GM19467 (cell line): Measurements from ENCODE around the gene SMCP.

ENCODE experiments used
- ATAC-seq: cut with Tn5 transposase; IDR thresholded peaks from one replicate; pipeline ENCODE4 v1.9.1; 2021; ENCODE audit warnings: mild to moderate bottlenecking, moderate library complexity; ENCODE audit not compliant: unreplicated experiment

The SMCP gene

DNA sequence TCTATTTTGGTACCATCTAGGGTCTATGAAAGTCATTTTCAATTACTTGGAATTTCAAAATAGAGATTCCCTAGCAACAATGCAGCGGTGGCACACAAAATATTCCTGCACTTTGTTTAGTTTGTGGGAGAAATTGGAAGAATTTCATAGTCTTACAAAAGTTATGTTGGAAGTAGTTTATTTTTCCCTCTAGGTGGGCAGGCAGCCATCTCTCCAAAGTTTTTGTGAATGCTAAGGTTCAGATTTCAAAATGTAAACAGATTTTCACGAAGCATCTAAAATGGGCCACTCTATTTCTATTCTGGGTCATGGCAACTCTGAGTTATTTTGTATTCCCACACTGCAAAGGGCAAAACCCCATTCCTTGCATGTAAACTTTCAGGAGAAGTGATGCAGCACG, 8.0 kb downstream of the SMCP start:
- ATAC-seq: no peak

DNA sequence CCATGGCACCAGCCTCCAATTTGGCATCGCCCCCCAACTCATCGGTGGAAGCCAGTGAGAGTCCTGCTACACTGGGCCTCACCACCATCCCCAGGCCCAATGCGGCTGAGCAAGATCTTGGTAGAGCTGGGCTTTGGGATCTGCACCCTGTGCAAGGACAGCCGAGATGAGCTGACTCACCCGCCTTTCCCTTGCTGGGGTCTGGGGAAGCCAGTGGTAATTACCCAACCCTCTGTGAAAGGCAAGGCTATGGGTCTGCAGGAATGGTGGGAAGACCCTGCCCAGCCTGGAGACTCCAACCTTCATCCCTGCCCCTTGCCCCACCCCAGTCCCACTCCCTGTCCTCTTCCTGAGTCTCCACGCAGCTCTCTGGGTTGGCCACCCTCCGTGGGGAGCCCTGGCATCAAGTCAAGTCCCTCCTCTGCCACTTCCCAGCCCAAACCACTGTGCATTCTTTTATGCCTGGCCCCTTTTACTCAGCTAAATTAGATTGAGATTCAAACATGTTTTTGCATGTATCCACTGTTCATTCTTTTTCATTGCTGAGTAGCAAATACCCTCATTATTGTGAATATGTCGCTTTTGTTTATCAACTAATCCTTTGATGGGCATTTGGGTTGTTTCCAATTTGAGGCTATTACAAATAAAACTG, 8.8 kb downstream of the SMCP start:
- ATAC-seq: no peak

DNA sequence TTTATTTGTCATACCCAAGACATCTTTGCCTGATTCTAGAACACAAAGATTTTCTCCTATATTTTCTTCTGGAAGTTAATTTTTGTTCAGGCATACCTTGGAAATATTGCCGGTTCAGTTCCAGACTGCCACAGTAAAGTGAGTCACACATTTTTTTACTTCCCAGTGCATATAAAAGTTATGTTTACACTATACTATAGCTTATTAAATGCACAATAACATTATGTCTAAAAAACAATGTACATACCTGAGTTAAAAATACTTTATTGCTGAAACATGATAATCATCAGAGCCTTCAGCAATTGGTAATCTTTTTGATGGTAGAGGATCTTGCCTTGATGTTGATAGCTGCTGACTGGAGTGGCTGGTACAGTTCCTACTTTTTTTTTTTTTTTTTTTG, 10.0 kb downstream of the SMCP start:
- ATAC-seq: no peak

DNA sequence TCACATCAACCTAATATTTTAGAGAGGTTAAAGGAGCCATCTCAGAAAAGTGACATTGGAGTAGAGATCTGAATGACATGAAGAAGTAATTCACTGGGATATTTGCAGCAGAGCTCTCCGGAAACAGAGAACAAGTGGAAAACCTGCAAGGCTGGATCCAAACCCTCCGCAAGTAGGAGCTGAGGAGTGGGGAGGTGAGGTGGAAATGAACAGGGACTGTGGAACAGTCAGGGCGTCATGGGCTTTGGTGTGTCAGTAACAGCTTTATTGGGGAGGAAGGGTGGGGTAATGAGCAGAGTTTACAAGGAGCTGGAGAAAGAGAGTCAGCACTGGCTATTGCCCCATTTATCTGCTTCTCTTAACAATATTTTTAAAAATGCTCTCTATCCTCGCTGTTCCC, 20.9 kb downstream of the SMCP start:
- ATAC-seq: no peak

DNA sequence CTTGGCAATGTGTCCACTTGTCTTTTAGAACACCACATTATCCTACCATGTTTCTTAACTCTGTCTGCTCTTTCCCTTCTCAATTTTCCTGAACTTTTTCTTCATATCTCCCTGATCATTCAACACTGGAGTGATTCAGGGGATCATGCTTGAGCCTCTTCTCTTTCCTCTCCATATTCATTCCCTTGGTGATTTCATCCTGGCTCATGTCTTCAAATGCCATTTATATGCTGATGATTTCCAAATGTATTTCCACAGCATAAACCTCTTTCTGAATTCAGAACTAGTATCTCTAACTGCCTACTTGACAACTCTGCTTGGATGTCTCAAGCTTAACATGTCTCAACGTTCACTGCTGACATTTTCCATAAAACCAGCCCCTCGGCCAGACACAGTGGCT, 21.8 kb downstream of the SMCP start:
- ATAC-seq: no peak

DNA sequence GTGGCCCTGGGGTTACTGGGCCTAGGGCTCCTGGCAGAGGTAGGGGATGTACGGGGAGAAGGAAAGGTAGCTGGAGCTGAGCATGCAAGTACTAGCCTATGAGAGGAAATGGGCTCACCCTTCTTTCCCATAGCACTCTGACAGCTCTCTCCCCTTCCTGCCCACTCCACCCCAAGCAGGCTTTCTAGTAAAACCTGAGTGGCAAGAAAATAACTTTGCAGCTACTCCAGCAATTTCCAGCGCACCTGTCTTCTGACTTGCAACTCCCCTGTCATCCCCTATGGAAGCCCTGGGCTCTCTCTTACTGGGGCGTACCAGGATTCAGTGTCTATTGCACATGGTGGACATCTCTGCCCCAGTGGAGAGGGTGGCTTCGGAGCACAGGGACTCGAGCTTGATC, 23.5 kb downstream of the SMCP start:
- ATAC-seq: no peak

DNA sequence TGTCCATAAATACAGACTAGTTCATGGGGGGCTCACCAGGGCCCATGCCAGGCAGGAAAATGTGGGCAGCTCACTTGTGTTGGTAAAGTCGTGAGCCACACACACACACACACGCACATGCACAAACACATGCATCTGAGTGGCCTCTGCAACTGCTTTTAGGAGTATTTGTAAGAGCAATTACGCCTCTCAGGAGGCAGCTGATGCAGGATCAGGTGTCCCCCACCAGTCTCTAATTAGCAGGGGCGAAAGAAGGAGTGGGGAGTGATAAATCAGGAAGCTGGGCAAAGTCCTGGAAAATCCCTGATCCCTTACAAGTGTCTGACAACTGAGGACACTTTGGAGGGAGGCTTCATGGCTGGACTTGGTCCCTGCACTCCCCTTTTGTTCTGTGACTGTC, 24.5 kb downstream of the SMCP start:
- no peak for ATAC-seq

DNA sequence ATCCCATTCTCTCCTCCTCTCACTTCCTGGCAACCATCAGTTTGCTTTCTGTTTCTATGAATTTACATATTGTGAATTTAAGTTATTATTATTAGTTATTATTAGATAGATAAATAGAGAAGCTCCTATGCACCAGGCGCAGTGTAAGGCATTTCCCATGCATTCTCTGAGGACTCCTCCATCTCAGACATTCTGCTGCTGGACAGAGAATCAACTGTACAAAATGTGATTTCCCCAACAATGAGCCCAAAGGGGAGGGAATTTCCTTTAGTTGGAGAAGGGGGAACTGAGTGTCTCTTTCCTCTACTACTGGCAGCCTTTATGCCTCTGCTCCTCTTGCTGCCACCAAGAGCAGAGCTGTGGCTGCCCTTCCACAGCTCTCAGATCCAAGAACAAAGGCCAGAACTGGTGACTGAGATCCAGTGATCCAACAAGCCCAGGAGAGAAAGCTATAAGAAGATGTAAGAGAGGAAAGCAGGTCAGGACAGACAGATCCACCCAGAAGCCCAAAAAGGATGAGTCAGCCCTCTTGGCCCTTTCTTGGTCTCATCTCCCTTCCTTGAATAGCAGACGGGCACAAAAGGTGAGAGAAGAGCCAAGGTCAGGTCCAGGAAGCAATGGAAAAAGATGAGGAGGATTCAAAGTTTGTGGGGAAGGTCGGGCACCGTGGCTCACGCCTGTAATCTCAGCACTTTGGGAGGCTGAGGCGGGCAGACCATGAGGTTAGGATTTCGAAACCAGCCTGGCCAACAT, 26.7 kb downstream of the SMCP start:
- no peak for ATAC-seq

DNA sequence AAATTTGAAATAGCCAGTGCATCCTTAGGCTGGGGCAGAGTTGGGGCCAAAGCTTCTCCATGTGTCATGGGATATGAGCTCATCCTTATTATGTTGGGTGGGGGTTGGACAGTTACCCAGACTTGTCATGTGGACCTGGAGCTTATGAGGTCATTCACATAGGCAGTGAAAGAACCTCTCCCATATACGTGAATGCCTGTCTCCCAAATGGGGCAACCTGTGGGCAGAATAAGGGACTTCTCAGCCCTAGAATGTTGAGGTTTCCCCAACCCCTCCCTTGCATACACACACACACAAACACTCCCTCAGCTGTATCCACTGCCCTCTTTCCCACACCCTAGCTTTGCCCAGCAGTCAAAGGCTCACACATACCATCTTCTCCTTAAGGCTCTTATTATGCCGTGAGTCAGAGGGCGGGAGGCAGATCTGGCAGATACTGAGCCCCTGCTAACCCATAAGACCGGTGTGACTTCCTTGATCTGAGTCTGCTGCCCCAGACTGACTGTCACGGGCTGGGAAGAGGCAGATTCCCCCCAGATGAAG, 28.0 kb downstream of the SMCP start:
- ATAC-seq: no peak

DNA sequence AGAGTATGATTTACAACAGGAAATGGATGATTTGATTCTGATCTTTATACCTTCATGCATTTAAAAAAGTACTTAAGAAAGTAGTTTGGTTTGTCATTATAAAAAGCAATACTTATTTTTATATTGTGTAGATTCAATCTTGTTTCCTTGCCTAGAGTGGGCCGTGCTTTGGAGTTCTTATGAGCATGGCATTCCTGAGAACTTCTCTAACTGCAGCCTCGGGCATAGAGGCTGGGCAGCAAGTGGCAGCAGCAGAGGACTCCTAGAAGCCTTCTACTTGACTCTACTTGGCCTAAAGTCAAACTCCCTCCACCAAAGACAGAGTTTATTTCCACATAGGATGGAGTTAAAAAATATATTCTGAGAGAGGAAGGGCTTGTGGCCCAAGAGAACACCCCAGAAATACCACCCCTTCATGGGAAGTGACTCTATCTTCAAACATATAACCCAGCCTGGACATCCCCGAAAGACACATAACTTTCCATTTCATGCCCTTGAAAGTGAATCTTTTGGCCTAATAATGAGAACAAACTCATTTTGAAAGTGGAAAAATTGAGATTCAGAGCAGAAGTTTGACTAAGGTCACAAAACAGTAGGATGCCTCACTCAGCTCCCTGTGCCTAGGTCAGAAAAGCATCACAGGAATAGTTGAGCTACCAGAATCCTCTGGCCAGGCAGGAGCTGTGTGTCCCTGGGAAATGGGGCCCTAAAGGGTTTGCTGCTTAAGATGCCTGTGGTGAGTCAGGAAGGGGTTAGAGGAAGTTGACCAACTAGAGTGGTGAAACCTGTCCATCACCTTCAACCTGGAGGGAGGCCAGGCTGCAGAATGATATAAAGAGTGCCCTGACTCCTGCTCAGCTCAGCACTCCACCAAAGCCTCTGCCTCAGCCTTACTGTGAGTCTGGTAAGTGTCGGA, 29.8 kb downstream of the SMCP start, which contains the start of gene IVL:
TSS of gene IVL (plus strand) at position 861 of the 916 bp plus-strand sequence. CDS start 1,252 bp downstream, outside the sequence.
- no peak for ATAC-seq

DNA sequence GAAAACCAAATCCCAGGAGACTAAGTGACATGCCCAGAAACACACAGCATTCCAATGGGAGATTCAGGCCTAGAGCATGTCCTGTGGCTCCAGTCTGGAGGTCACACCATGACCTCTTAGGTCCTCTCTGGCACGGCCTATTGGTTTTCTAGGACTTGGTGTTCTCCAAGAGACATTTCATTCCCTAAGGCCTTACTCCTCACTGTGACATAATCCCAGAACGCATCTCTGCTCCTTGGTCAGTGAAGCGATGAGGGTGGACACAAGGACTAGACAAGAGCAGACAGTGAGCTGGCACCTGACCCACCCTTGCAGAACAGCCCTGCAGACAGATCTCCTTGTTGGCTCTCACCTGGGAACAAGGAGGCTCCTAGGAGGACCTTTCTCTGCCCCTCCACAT, 31.1 kb downstream of the SMCP start:
- ATAC-seq: no peak

DNA sequence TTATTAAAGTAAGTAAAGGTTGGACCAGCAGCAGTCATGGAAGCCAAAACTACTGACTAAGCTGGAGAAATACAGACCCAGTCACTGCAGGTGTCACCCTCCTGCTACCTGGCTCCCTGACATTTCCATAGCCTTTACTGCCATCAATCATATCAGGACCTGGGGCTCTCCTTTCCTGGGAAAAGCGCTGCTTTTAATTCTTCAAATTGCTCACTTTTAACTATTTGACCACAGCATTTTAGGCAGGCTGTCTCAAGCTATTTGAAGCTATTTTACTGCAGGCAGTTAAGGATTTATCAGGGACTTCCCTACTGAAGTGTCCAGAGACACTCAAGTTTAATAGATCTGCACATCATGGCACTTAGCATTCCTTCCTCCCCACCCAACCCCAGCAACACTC, 34.3 kb downstream of the SMCP start:
- no peak for ATAC-seq

DNA sequence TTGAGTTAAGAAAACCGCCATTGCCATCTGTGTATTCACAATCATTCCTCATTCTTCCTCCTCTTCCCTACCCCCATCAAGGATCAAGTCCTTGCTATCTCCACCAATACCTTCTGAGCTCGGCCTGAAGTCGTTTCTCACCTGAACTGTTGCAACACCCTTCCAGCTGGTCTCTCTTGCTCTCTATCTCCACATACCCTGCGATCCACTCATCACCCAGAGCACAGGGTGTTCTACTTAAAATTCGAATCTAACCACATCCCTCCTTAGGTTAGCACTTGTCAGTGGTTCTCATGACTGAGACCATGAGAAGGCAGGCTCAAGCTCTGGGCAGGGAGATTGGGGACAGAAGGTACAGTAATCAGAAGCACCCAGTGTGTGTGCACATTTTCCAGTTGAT, 34.8 kb downstream of the SMCP start:
- no peak for ATAC-seq

DNA sequence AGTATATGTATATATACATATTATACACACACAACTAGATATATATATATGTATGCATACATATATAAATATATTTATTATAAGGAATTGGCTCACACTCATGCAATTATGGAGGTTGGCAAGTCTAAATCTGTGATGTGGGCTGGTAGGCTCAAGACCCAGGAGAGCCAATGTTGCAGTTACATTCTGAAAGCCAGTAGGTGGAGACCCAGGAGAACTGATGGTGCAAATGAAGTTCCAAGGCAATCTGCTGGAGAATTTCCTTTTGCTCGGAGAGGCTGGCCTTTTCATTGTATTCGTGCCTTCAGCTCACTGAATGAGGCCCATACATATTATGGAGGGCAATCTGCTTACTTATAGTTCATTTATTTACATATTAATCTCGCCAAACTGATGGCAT, 39.7 kb downstream of the SMCP start:
- no peak for ATAC-seq

DNA sequence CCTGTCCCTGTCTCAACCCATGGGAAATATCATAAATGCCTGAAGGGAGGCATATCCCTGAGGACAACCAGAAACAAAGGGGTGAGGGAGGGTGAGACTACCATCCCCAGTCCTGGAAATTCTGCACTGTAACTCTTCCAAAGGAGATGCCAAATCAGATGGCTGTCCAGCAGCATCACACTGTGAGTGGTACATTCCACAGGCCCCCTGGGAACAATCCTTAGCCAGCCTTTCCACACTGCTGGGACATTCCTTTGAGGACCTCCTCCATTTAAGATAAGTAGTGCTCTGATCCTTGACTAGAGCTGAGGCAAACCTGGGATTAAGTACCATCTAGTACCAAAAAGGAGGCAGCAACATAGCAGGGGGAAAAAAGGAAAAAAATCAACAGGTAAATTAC, 40.9 kb downstream of the SMCP start:
- ATAC-seq: no peak

DNA sequence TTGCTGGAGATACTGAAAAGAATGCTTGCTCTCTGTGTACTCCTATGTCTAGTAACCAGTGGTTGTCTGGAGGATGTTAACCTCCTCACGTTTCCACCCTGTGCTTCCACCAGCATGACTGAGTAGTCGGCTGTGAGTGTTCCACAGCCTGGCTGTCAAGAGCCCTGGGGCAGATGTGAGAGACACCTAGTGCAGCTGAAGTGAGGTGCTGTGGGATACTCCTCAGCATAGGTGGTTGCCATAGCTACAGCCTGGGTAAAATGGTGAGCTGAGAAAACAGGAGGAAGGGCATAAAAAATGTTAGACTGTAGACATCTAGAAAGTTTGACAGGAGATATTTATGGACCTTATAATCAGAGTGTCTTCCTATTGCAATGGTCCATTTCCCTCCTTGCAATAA, 46.1 kb downstream of the SMCP start:
- no peak for ATAC-seq

DNA sequence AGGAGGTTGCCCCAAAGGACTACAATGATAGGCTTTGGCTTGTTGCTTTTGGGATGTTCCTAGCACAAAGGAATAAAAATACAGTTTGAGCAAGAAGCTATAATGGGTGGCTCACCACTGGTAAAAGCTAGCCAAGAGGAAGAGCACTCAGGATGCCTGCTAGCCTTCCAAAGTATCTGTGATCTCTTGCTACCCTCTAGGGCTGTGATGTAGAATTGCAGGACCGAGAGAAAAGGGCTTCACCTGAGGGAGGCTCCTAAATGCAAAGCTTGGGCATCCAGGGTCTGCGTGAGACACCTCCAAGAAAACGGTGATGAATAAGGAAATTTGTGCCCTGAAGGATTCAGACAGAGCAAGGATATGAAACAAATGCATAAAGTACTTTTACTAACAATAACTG, 48.0 kb downstream of the SMCP start:
- ATAC-seq: peak; percentile 56

DNA sequence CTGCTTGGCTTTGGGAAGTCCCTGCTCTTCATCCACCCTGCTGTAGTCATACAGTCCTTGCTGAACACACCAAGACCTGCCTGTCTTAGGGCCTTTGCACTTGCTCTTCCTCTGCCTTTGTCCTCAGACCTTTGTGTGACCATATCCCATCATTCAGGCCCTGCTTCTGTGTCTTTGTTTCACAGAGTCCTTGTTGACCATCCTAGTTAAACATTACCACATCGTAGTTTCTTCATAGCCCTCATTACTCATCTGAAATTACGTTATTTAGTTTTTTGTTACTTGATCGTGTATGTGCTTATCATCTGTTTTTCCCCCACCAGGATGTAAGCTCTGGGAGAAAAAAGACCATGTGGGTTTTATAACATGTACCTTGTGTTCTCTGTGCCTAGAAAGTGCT, 50.5 kb downstream of the SMCP start:
- no peak for ATAC-seq

DNA sequence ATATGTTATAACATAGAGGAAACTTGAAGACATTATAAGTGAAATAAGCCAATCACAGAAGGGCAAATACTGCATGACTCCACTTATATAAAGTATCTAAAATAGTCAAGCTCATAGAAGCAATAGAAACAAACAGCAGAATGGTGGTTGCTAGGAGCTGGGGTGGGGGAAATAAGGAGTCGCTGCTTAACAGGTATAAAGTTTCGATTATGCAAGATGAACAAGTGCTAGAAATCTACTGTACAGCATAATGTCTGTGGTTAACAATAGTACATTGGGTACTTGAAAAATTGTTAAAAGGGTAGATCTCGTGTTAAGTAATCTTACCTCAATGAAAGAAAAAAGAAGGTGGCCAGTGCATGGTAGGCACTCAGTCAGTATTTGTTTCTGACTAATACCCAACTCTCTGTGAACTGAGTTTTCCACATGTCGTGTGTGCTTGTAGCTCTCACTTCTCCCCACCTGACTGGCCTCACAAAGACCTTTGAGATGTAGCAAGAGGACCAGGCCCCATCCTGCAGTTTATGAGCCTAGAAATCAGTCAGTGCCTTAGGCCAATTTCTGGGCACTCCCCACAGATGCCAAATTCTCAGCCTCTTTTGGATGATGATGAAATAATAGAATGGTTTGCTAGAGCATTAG, 54.2 kb downstream of the SMCP start:
- ATAC-seq: no peak

DNA sequence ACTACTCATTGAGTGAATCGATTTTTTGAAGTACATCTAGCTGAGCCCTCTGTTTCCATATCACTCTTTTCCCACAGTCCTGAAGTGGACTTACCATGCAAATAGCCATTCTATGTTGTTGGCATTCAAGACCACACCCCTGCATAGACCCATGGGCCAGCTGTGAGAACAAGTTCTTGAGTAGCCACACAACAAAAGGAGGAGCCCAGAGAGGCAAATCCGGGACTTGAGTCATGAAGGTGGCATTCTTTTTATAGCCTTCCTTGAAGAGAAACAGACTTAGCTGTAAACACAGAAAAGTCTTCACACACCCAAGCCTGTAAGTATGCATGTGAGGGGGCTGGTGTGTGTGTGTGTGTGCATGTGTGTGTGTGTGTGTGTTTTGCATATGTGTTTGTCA, 55.1 kb downstream of the SMCP start:
- ATAC-seq: no peak
